HG03354 (cell line): ENCODE results near the gene MELTF.

Source experiments
- ATAC-seq: cut with Tn5 transposase; IDR thresholded peaks from one replicate; pipeline ENCODE4 v1.9.1; 2021; ENCODE audit warnings: mild to moderate bottlenecking; ENCODE audit not compliant: unreplicated experiment, poor library complexity, severe bottlenecking

The MELTF gene

DNA sequence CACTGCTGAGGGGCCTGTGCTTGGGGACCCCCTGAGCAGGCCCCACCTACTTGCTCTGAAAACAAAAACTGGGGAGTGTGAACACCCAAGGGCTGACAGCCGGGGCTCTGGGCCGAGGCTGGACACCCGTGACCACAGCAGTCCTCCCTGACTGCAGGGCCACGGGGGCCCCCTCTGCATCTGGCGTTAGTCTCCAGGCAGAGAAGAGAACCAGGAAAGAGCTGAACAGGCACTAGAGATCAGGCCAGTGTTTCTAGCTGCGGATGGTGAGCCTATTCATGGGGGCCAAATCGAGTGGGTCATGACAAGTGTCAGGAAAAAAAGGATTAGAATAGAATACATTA is 17.1 kb downstream of the MELTF start:
- no peak for ATAC-seq

DNA sequence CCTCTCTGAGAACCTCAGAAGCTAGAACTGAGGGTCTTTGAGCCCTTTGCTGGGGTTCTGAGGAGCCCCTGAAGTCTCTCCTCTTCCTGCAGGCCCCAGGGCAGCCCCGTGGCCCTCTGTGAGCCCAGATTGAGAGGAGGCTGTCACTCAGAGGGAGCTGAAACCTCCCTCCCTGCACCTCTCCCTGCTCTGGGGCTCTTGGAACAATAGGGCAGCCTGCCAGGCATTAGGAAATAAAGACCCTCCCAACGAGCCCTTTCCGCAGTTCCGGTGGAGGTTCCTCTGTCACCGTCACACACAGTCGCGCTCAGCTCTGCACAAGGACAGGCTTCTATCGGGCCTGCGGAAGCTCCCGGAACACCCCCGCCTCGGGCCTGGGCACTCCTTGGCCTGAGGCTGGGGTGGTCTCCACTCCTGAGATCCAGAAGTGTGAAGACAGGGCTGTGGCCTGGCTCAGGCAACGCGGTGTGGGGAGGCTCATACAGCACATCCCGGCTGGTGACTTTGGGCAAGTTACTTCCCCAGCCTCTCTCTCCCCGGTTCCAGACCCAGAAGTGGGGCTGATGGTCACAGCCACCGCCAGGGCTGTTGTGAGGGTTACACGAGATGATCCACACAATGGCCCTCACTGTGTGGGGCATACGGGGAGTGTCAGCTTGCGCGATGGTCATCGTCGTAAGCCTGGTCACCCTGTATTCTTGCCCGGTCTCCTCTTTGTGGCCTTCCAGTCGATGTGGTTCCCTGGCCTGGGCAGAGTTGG is 17.7 kb downstream of the MELTF start:
- no peak for ATAC-seq

DNA sequence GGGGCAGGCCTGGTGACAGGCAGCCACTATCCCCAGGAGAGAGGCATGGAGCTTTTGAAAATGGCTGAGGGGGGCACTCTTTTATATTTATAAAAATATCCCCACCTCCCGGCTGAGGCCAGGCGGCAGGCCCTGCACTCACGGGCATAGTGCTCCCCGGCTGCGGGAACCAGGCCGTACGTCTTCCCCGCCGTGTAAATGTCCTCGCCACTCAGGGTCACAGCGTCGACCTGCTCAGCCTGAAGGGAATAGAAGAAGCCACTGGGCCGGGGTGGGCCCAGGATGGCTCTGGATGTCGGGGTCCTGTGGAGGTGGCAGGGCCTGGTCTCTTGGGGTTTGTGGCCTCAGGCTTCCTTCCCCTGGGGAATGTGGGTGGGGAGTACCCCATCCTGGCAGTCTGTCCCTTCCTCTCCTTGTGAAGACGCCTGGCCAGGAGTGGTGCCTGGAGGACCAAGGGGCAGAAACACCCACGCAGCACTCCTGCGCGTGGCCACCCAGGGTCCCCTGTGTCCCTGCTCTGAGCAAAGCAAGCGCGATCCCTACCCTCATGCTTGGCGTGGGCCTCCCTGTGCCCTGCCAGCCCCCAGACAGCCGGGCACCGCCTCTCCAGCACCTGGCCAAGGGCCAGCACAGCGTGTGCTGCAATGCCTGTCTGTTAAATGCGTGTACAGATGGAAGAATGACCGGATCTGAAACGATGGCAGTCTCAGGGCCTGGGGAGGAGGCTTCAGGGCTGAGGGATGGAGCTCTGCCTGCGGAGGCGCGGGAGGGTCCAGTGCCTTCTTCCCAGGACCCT is 18.9 kb downstream of the MELTF start:
- no peak for ATAC-seq

DNA sequence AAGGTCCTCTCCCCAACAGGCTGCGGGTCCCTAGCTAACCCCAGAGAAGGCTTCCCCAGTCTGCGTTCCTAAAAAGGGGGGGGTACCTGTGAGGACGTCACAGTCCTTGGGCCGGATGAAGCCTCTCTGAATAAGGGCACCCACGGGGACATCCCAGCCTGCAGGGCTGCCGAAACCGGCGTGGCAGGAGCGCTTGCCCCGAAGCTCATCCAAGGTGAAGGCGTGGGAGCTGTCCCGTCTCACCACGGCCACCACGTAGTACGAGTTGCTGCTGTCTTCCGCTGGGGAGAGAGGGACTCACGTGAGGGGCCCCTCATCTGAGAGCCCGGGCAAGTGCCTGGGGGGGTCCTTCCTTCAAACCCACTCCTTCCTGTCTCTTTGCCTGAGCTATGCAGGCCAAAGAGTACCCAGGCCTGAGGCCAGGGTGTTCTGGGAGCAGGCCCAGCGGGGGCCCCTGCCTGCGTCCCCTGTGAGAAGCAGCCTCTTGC is 20.0 kb downstream of the MELTF start:
- no peak for ATAC-seq

DNA sequence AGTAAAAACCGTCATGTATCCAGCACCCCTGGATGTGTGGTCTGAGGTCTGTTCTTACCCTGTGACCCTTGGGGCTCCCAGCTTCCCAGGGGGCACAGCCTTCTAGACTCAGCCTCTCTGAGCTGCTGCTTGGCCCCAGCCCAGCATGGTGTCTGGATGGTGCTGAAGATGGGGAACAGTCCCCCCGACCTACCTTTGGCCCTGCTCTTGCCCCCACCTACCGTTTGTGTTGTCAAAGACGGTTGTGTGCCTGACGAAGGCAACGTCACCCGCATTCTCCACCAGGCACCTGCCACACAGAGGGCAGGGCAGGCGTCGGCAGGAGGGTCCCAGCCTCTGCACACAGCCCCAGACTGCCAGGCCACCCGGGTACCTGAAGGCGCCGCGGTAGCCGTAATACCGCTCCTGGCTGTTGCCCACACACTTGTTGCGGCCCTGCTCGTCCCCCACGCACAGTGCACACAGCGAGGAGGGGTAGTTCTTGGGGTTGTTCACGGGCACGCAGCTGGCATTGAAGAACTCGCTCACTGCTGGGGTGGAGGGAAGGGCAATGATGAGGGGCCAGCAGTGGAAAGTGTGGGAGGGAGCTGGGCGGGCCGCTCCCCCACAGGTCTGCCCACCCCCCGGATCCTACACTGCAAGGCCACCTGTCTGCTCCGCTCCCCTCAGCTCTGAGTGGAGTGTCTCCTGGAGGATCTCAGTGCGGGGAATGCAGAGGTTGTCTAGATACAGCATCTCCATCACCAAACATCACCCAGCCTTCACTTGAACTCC is 21.0 kb downstream of the MELTF start:
- no peak for ATAC-seq

DNA sequence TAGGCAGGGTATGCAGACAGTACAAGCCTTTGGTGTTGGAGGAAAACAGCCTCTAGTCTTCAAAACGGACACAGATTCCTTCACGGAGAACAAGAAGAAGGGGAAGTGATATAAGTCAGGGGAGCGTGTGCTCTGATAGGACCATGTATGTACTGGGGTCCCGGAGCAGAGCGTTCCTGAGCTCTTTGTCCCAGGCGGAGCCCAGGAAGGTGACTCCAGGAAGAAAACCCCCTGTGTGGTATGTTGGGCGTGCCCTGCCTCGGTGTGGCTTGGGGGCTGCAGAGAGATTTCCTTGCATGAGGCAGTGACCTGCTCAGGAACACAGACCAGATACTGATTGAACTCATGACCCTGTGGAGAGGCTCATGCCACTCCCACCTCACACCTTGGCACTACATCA is 21.7 kb downstream of the MELTF start:
- ATAC-seq, result no peak

DNA sequence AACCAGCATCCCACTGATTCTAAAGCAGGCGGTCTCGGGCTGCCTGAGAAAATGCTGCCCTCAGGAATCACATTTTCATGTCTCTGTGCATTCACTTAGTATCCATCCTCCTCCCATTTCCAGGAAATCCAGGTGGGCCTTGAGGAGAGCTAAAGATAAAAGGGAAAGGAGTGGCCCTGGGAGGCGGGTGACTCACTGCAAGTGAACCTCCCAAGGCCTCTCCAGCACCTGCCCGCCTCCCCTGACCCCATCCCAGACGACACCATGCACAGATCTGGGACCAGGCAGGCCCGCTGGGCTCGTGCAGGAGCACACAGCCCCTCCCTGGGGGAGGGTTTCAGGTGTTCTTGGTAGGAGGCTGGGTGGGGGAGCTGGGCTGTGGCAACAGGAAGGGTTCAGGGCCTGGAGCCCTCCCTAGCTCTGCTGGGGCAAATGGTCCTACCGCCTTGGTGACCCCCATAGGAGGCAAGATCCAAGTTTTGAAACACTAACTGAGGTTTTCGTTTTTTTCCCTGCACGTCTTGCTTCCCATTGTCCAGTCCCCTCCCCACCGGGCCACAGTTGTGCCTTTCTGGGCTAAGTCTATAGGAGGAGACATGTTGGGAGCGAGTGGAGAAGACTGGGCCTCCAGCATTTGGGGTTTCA is 22.2 kb downstream of the MELTF start:
- ATAC-seq, result no peak

DNA sequence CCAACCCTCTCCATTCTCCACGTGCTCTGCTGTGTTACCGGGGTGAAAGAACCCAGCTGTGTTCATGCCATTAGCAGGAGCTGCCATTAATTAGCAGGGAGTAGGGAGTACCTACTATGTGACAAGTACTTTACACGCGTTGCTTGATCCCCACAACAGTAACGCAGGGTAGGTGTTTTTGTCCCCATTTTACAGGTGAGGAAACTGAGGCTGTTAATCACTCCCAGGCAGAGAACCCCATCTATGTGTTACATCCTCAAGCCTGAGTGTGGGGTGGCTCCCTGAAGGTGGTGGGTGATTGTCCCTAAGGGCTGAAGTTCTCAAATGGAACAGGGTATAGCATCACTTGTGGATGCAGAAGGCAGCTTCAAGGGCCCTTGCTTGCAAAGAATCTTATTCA is 22.8 kb downstream of the MELTF start:
- no peak for ATAC-seq

DNA sequence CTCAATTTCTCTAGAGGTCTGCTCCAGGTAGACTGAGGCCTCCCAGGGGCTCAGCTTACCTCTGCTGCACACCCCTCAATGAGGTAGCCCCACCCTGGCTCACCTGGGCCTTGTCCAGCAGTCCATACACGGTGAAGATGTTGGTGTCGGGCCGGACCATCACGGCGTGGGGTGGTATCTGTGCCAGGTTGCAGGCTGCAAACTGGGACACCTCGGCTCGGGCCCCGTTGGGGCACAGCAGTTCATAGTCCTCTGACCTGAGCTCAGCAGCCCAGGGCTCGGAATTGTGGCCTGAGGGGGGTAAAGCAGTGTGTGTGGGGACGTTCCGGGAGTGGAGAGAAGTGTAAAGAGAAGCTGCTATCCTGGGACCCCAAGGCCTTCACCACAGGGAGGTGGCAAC is 23.2 kb downstream of the MELTF start:
- no peak for ATAC-seq

DNA sequence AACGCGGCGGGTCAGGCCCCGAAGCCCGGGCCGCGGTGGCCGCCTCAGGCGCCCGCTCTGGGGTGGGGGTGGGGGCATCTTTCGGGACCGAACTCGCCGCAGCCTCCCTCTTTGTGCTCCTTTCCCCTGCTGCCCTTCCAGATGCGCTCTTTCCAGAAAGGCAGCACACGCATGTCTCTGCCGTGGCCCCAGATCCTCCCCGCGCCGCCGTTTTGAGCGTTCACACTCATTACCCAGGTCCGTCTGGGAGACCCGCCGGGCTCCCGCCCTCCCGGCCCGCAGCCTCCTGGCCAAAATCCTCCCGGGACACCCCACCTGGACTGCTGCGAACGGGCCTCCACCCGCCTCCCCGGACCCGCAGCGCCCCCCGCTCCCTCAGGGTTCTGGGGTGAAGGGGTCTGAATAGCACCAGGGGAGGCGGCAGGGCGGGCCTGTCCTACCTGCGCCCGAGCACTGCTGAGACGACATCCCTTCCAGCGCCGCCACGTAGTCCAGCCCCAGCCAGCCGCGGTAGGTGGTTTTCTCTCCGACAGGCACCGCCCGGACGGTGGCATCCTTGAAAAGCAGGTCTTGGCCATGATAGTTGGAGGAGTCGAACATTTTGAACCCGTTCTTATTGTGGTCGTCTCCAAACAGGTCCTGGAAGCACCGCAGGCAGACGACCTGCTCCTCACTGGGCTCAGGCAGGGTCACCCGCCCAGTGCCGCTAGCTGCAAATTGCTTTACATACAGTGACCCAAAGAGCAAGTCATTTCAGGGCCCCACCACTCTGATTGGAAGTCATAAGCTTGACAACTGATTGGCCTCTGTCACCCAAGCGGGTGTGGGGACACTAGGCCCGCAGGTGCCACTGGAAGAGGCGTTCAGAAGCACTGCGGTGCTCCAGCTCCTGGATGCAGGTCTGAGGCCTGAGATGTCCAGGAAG is 25.9 kb downstream of the MELTF start:
- ATAC-seq, result peak; percentile 25

DNA sequence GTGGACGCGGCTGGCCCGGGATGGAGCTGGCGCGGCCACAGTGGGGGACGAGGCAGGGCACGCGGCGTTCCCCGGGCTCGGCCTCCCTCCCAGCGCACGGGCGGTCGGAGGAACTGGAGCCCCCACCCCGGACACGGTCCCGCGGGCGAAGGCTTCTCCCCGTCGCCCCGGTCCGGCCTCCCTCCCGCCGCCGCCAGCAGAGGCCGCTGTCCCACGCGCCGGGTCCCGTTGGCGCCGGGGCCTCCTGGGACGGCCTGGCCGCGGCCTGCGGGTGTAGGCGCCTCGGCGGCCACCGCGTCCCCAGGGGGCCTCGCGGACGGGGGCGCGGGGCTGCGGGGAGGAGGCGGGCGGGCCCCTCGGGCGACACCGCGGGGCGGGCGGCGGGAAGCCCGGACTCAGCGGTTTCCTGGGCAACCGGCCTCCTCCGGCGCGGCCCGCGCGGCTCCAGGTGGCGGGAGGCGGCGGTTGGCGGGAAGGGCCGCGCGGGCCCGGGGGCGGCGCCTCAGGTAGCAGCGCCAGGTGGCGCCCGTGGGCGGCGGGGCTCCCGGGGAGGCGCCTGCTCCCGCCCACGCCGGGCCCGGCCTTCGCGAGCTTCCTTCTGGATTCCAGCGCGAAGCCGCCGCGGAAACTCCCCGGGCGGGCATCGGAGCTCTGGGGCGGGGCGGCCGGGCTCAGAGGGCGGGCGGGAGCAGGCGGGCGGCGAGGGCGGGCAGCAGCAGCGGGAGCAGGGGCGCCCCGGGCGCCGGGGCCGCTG is 26.7 kb downstream of the MELTF start:
- peak; percentile 76 for ATAC-seq

DNA sequence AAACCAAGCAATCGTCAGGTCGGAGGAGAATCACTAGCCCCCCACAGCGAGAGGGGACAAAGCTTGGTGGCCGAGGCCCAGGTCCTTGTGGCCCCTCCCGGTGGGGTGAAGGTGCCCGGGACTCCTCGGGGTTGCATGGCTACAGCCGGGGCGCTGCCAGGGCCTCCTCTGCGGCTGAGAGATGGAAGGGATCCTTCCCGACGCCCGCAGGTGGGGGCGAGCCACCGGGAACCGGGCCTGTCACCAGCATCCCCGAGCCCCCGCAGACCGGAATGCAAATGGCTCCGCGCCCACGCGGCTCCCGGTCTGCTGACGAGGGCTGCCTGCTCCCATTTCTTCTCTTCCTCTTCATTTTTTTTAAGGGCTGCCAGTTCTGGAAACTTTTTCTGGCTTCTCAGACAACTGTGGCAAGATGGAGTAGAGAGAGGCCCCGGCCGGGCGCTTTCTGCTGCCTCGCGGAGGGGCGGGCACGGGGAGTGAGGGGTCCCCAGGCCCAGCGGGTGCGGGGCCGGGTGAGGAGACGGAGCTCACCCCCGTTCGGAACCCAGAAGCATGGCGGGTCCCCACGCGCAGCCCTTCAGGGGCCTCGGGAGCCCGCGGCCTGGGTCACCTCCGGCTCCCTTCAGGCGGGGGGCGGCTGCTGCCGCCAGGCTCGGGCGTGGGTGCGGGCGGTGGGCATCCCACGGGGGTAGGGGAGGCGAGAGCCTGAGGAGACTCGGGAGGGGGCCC is 27.5 kb downstream of the MELTF start:
- ATAC-seq, result peak; percentile 16

DNA sequence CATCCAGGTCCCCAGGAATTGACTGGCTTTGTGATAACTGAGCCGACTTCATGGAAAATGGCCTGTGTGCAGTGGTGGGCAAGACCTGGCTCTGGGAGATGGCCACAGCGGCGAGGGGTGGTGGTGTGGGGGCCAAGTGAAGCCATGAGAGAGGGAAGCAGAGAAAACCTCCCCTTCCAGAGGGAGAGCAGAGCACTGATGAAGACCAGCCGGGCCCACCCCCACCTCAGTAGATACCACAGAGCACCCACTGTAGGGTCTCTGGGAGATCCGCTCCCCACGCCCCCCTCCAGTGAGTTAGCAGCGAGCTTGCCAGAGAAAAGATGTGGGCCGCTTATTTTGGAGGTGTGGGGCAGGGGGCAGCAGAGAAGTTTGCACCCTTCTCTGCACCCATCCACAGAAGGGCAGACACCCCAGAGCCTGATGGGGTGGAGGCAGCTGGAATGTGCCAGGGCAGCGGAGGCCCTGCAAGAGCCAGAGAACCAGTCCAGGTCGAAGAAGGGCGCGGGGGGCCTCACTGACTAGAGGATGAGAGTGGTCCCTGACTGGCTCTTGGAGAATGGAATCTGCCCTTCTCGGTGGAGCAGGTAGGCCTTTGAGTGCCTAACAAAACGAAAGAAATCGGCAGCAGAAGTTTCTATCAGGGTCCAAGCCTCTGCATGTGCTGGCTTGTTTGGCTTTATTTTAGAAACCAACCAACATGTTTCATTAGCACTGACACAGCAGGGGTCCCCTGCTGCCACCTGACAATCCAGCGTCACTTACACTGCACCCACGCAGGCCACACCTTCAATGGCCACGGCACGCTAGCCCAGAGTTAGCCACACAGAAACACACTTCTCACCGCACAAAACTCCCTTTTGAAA is 28.3 kb downstream of the MELTF start:
- ATAC-seq, result no peak

DNA sequence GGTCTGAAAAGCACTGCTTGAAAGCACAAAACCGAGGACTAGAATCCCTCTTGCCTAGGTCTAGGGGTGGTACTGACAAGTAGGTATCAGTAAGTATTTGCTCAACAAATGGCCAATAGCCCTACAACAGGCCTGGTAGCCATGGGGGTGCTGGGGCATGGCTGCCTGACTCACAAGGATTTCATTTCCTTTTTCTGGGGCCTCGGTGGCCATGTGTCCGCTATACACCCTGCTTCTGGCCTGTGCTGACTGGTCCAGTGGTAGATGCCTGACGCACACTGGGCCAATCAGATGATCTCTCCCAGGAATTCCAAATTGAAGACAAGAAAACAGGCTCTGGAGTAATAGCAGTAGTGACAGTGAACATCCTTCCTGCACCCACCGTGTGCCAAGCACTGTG is 29.4 kb downstream of the MELTF start:
- no peak for ATAC-seq

DNA sequence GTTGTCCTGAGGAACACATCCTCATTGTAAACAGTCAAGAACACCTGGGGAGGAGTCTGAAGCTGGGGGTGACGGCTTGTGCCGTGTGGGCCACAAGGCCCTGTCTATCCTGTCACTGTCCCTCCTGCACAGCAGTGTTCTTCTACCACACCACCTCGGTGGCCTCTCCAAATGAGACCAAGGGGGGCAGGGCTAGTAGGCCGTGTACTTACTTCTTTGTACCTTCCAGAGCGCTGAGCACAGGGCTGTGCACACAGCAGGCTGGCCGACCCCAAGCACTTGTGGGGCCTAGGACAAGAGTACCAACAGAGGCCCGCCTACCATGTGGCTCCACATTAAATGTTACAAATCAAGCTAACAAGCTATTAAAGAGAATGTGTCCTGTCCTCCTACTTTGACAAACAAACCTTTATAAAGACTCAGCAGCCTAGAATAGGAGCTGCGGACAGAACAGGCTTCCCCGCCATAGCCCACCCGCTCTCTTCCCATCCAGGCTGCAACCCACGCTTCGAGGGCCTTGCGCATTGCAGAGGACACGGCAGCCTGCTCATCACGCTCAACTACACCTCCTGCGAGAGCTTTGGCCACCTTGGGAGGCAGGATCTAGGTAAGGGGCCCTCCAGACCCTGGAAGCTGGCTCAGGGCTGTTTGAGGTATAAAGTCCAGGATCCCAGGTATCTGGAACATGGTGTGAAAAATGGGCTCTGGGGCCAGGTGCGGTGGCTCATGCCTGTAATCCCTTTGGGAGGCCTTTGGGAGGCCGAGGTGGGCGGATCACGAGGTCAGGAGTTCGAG is 30.5 kb downstream of the MELTF start:
- no peak for ATAC-seq

DNA sequence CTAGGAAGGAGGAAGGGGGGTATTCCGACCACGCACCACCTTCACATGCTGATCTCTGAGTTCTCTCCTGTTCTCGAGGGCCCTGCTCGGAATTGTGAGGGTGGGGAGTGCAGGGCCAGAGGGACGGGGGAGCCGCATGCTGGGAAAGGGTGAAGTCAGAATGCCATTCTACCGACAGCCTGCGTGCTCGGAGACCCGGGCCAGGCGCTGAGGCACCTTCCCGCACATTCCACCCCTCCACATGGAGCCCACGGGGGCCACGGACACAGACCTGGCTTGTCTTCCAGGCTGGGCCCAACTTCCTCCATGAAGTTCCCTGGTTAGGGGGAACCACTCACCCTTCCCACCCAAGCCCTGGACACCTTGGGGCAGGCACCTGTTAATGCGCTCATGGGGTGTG is 32.3 kb downstream of the MELTF start:
- ATAC-seq, result no peak
